PC-9 (cell line): Measurements from ENCODE around the gene CDYL2.

Experiments
- EZH2 ChIP-seq: fragments of 200-600 bp; sonication (generic); IDR thresholded peaks from 2 replicates; pipeline ENCODE4 v1.8.0; 2017; ENCODE audit warnings: antibody characterized with exemption, low read depth
- TF ChIP-seq, protein P1 (sequence below): fragments of 200-600 bp; sonication (generic); conservative IDR thresholded peaks from 2 replicates; pipeline ENCODE4 v1.6.1; 2017; ENCODE audit warnings: mixed run types, antibody characterized with exemption, mild to moderate bottlenecking, moderate library complexity

DNA sequence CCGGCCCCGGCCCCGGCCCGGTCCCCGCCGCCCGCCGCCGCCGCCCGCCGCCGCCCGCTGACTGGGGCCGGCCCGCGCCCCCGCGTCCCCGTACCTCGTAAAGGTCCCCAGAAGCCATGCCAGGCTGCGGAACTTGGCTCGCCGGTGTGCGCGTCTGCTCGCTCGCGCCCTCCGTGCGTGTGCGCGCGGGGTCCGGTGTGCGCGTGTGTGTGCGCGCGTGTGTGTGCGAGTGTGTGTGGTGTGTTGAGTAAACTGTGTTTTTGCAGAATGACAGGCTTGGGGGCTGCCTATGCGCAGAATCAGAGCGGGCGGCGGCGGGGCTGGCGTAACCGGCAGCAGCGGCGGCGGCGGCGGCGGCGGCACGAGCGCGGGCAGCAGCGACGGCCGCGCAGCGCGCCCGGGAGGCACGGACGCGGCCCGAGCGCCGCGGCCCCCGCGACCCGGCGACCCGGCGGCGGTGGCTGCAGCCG lies 307 bp downstream of the CDYL2 start:
- TF ChIP-seq, protein P1, sequence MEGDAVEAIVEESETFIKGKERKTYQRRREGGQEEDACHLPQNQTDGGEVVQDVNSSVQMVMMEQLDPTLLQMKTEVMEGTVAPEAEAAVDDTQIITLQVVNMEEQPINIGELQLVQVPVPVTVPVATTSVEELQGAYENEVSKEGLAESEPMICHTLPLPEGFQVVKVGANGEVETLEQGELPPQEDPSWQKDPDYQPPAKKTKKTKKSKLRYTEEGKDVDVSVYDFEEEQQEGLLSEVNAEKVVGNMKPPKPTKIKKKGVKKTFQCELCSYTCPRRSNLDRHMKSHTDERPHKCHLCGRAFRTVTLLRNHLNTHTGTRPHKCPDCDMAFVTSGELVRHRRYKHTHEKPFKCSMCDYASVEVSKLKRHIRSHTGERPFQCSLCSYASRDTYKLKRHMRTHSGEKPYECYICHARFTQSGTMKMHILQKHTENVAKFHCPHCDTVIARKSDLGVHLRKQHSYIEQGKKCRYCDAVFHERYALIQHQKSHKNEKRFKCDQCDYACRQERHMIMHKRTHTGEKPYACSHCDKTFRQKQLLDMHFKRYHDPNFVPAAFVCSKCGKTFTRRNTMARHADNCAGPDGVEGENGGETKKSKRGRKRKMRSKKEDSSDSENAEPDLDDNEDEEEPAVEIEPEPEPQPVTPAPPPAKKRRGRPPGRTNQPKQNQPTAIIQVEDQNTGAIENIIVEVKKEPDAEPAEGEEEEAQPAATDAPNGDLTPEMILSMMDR, result no peak
- TF ChIP-seq EZH2, result no peak
